GM12878 (cell line): ENCODE measurements around the gene NUDT3. TPM values are rescaled to one million over a fixed set of nuclear protein-coding genes. Genes with fewer than 3 reads are reported as not detected.

Source experiments
- BHLHE40 ChIP-seq, 2 experiments: fragments of 450-650 bp in 1 of 2; IDR thresholded peaks; 2 replicates each; pipeline ENCODE4 v1.6.1; 2011 to 2017; ENCODE audit warnings: low read depth in 2 of 2, borderline replicate concordance in 1 of 2, improper control_type of control experiment in 1 of 2, low read length in 1 of 2, mild to moderate bottlenecking in 1 of 2
- DPF2 ChIP-seq: fragments of 450-650 bp; IDR thresholded peaks from 2 replicates; pipeline ENCODE4 v1.6.1; 2017; ENCODE audit warnings: mild to moderate bottlenecking
- MEF2B ChIP-seq: fragments of 450-650 bp; IDR thresholded peaks from 2 replicates; pipeline ENCODE4 v1.6.1; 2018; ENCODE audit warnings: mild to moderate bottlenecking, moderate library complexity; ENCODE audit not compliant: partially characterized antibody, poor library complexity, severe bottlenecking
- MYB ChIP-seq: fragments of 150-350 bp; IDR thresholded peaks from 2 replicates; pipeline ENCODE4 v1.6.1; 2014; ENCODE audit warnings: mild to moderate bottlenecking, low read depth, low read length, borderline replicate concordance
- NFIC ChIP-seq: IDR thresholded peaks from 2 replicates; pipeline ENCODE4 v1.6.1; 2012; ENCODE audit warnings: low read depth, mild to moderate bottlenecking, inconsistent platforms, low read length, moderate library complexity
- PAX5 ChIP-seq: IDR thresholded peaks from 2 replicates; pipeline ENCODE4 v1.6.1; 2011; ENCODE audit warnings: low read depth, low read length, borderline replicate concordance
- POU2F2 ChIP-seq: IDR thresholded peaks from 3 replicates; pipeline ENCODE4 v1.6.1; 2011; ENCODE audit warnings: low read depth, mild to moderate bottlenecking, low read length, borderline replicate concordance
- RUNX3 ChIP-seq: IDR thresholded peaks from 2 replicates; pipeline ENCODE4 v1.6.1; 2012; ENCODE audit warnings: low read length, inconsistent platforms
- SIN3A ChIP-seq: IDR thresholded peaks from 2 replicates; pipeline ENCODE4 v1.6.1; 2012; ENCODE audit warnings: low read depth, low read length, improper control_type of control experiment
- SRF ChIP-seq, 2 experiments: IDR thresholded peaks; 2 replicates each; pipeline ENCODE4 v1.6.1; 2011; ENCODE audit warnings: low read depth in 2 of 2, low read length in 2 of 2, mild to moderate bottlenecking in 1 of 2, moderate library complexity in 1 of 2
- SUPT20H ChIP-seq: IDR thresholded peaks from 2 replicates; pipeline ENCODE4 v1.6.1; 2011; ENCODE audit warnings: low read depth, mild to moderate bottlenecking, low read length, moderate library complexity, borderline replicate concordance; ENCODE audit not compliant: control insufficient read depth
- SUZ12 ChIP-seq: fragments of 200-600 bp; sonication (generic); IDR thresholded peaks from one replicate; pipeline ENCODE4 v1.6.1; 2018; ENCODE audit warnings: antibody characterized with exemption, mild to moderate bottlenecking; ENCODE audit not compliant: unreplicated experiment
- ZNF217 ChIP-seq: fragments of 450-650 bp; IDR thresholded peaks from 2 replicates; pipeline ENCODE4 v1.6.1; 2017; ENCODE audit warnings: antibody characterized with exemption, mild to moderate bottlenecking
- ZSCAN29 ChIP-seq: fragments of 450-650 bp; IDR thresholded peaks from 2 replicates; pipeline ENCODE4 v1.6.1; 2017; ENCODE audit warnings: mild to moderate bottlenecking, moderate library complexity
- polyA plus RNA-seq, 11 experiments: library from polyadenylated mRNA; depleted of rRNA in 4 of 11; unstranded in 6 of 11; stranded (reverse) in 5 of 11; fragments of >200 nt; fragmentation: Nextera tagmentation in 4 of 11; fragmentation: Illumina TruSeq in 1 of 11; extraction: Ambion mirVana in 4 of 11; extraction: Trizol in 1 of 11; gene quantifications; 1 replicate in 1 of 11; 2 replicates in 10 of 11; pipeline versions ENCODE4 v1.2.1 to v1.2.3, GENCODE V29; 2011 to 2016; ENCODE audit warnings: inconsistent platforms in 2 of 11, missing spikeins in 2 of 11, low read depth in 1 of 11
- total RNA-seq, 4 experiments: library from RNA; depleted of rRNA in 3 of 4; stranded (reverse); fragments of >200 nt in 3 of 4; fragmentation: Illumina TruSeq in 1 of 4; extraction: Trizol in 1 of 4; gene quantifications; 2 replicates each; pipeline versions ENCODE4 v1.2.1 to v1.2.3, GENCODE V29; 2013 to 2021
- TF ChIP-seq, protein P1 (sequence below): fragments of 450-650 bp; IDR thresholded peaks from 2 replicates; pipeline ENCODE4 v1.6.1; 2017; ENCODE audit warnings: low read depth, mild to moderate bottlenecking, moderate library complexity
- TF ChIP-seq, protein P2 (sequence below): IDR thresholded peaks from 2 replicates; pipeline ENCODE4 v1.6.1; 2012; ENCODE audit warnings: low read depth, low read length, improper control_type of control experiment
- TF ChIP-seq, protein P3 (sequence below): fragments of 450-650 bp; IDR thresholded peaks from 2 replicates; pipeline ENCODE4 v1.6.1; 2017; ENCODE audit warnings: mild to moderate bottlenecking, moderate library complexity
- TF ChIP-seq, protein P4 (sequence below): fragments of 450-650 bp; IDR thresholded peaks from 2 replicates; pipeline ENCODE4 v1.6.1; 2018; ENCODE audit warnings: mild to moderate bottlenecking, low read depth, moderate library complexity; ENCODE audit not compliant: partially characterized antibody

The NUDT3 gene
- total and polyA plus RNA-seq, 10 of the 15 experiments (the other 5 are each of a cell fraction or from before 2014, with no cell fraction given) = 2.4 to 32.3 (median 25.5) TPM

DNA sequence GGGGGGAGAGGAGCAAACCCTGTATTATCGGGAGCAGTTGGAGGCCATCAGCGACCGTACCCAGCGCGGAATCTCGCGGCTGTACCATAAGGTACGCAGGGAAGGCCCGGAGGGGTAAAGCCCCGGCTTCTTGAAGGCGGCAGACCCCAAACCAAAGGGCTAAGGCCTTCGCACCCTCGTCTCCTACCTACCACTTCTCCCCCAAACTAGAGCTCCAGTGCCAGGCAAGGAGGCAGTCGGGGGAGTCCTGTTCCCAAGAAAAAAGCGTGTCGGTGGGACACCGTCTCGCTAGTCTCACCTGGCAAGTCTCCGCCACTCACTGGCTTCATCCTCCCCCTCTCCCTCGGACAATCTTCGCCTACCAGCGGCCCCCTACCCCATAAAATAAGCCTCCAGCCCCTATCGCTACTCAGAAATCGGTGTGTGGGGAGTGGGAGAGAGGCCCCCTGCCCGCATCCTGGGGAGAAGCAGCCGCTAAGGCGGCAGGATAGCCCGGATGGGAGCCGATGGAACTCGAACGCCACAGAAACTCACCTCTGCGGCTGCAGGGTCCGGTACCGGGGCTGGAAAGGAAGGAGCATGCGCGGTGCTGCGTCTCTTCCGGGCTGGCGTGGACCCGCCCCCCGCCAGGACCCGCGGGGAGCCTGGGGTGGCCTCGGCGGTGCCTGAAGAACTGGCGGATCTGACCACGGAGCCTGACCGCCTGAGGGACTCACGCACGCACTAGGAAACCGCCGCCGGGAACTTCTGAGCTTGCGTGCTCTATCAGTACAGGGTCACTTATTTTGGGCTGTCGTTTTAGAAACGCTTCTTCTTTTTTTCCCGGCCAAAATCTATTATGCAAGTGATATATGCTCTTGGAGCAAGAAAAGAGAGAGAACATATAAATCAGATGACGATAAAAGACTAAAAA lies 33.3 kb upstream of the NUDT3 start, which contains the start of gene RPS10 (continued):
- TF ChIP-seq SRF (IDR thresholded peaks at IDR 0.05; ENCODE audit: low read depth in 2 of 2, low read length in 2 of 2) = no peak
- TF ChIP-seq POU2F2 = 0 out of 3 replicates have a peak, but pooled peaks have one; percentile 41
- no peak for TF ChIP-seq SUZ12
- TF ChIP-seq DPF2 = peak; percentile 58; the same call in 1 of the 2 replicates
- no peak for TF ChIP-seq SUPT20H
- peak; percentile 62; the same call in 1 of the 2 replicates for TF ChIP-seq MYB
- TF ChIP-seq MEF2B = peak; percentile 33
- TF ChIP-seq ZNF217 = no peak
- 0 out of 2 replicates have a peak, but pooled peaks have one; percentile 50 for TF ChIP-seq SIN3A
- TF ChIP-seq, protein P1, sequence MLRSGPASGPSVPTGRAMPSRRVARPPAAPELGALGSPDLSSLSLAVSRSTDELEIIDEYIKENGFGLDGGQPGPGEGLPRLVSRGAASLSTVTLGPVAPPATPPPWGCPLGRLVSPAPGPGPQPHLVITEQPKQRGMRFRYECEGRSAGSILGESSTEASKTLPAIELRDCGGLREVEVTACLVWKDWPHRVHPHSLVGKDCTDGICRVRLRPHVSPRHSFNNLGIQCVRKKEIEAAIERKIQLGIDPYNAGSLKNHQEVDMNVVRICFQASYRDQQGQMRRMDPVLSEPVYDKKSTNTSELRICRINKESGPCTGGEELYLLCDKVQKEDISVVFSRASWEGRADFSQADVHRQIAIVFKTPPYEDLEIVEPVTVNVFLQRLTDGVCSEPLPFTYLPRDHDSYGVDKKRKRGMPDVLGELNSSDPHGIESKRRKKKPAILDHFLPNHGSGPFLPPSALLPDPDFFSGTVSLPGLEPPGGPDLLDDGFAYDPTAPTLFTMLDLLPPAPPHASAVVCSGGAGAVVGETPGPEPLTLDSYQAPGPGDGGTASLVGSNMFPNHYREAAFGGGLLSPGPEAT = peak; percentile 52; the same call in 1 of the 2 replicates
- TF ChIP-seq NFIC = no peak
- 0 out of 2 replicates have a peak, but pooled peaks have one; percentile 4 for TF ChIP-seq ZSCAN29
- TF ChIP-seq, protein P2, sequence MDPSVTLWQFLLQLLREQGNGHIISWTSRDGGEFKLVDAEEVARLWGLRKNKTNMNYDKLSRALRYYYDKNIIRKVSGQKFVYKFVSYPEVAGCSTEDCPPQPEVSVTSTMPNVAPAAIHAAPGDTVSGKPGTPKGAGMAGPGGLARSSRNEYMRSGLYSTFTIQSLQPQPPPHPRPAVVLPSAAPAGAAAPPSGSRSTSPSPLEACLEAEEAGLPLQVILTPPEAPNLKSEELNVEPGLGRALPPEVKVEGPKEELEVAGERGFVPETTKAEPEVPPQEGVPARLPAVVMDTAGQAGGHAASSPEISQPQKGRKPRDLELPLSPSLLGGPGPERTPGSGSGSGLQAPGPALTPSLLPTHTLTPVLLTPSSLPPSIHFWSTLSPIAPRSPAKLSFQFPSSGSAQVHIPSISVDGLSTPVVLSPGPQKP = 0 out of 2 replicates have a peak, but pooled peaks have one; percentile 48
- peak; percentile 77; the same call in 1 of the 2 replicates for TF ChIP-seq PAX5
- TF ChIP-seq, protein P3, sequence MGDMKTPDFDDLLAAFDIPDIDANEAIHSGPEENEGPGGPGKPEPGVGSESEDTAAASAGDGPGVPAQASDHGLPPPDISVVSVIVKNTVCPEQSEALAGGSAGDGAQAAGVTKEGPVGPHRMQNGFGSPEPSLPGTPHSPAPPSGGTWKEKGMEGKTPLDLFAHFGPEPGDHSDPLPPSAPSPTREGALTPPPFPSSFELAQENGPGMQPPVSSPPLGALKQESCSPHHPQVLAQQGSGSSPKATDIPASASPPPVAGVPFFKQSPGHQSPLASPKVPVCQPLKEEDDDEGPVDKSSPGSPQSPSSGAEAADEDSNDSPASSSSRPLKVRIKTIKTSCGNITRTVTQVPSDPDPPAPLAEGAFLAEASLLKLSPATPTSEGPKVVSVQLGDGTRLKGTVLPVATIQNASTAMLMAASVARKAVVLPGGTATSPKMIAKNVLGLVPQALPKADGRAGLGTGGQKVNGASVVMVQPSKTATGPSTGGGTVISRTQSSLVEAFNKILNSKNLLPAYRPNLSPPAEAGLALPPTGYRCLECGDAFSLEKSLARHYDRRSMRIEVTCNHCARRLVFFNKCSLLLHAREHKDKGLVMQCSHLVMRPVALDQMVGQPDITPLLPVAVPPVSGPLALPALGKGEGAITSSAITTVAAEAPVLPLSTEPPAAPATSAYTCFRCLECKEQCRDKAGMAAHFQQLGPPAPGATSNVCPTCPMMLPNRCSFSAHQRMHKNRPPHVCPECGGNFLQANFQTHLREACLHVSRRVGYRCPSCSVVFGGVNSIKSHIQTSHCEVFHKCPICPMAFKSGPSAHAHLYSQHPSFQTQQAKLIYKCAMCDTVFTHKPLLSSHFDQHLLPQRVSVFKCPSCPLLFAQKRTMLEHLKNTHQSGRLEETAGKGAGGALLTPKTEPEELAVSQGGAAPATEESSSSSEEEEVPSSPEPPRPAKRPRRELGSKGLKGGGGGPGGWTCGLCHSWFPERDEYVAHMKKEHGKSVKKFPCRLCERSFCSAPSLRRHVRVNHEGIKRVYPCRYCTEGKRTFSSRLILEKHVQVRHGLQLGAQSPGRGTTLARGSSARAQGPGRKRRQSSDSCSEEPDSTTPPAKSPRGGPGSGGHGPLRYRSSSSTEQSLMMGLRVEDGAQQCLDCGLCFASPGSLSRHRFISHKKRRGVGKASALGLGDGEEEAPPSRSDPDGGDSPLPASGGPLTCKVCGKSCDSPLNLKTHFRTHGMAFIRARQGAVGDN = peak; percentile 83
- peak; percentile 78 for TF ChIP-seq RUNX3
- TF ChIP-seq, protein P4, sequence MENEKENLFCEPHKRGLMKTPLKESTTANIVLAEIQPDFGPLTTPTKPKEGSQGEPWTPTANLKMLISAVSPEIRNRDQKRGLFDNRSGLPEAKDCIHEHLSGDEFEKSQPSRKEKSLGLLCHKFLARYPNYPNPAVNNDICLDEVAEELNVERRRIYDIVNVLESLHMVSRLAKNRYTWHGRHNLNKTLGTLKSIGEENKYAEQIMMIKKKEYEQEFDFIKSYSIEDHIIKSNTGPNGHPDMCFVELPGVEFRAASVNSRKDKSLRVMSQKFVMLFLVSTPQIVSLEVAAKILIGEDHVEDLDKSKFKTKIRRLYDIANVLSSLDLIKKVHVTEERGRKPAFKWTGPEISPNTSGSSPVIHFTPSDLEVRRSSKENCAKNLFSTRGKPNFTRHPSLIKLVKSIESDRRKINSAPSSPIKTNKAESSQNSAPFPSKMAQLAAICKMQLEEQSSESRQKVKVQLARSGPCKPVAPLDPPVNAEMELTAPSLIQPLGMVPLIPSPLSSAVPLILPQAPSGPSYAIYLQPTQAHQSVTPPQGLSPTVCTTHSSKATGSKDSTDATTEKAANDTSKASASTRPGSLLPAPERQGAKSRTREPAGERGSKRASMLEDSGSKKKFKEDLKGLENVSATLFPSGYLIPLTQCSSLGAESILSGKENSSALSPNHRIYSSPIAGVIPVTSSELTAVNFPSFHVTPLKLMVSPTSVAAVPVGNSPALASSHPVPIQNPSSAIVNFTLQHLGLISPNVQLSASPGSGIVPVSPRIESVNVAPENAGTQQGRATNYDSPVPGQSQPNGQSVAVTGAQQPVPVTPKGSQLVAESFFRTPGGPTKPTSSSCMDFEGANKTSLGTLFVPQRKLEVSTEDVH = no peak
- TF ChIP-seq BHLHE40 (IDR thresholded peaks at IDR 0.05; ENCODE audit: borderline replicate concordance in 1 of 2, low read depth in 2 of 2, low read length in 1 of 2) = peak; percentile 37 to 68; a peak in 1 of 4 replicates
